ENCODE measurements around the gene RAC2. TPM values are rescaled to one million over a fixed set of nuclear protein-coding genes. Genes with fewer than 3 reads are reported as not detected.
A peak's percentile ranks its signal among the peaks of the same experiment; 100 is the strongest.

The RAC2 gene
- total RNA-seq, 1 experiment from 2014 or later = 50.5 TPM

- Histone ChIP-seq H3K79me2 (ENCODE audit: low read length) (no peaks in the 10 kb centered on the region), H3K4me1 (ENCODE audit: insufficient read depth, low read length) (peaks cover 2% of the 10 kb centered on the region; the same call in 1 of the 2 replicates), H3K4me3 (ENCODE audit: low read length) (peak overlapping the region; percentile 70), H3K27me3 (ENCODE audit: low read length) (no peaks in the 10 kb centered on the region), H3K9me3 (ENCODE audit: low read length) (no peaks in the 10 kb centered on the region), H3F3A (ENCODE audit: low read length, unreplicated experiment) (no peaks in the 10 kb centered on the region), H4K20me1 (ENCODE audit: low read length) (no peaks in the 10 kb centered on the region), H3K4me2 (ENCODE audit: low read length) (peak overlapping the region; percentile 91), H3K36me3 (ENCODE audit: low read depth, low read length) (no peaks in the 10 kb centered on the region), H3K27ac (ENCODE audit: low read length) (no peak overlapping the region), H3K9me2 (replicated peaks; ENCODE audit: low read length) (no peaks in the 10 kb centered on the region), H3K9ac (ENCODE audit: low read length) (peak overlapping the region; percentile 51), H2AFZ (ENCODE audit: low read length) (peak overlapping the region; percentile 80)
- TF ChIP-seq EZH2 (IDR thresholded peaks at IDR 0.05; ENCODE audit: low read length, unreplicated experiment) (no peak), CTCF (conservative IDR thresholded peaks at IDR 0.05; ENCODE audit: low read depth, low read length) (no peak), EZH2phosphoT487 (IDR thresholded peaks at IDR 0.05; ENCODE audit: borderline replicate concordance, low read length) (no peak)
- no TSS peak for BruUV-seq (replicated peaks)
- ATAC-seq (peak; percentile 13; the same call in 1 of the 2 replicates), DNase-seq (no peak)
- intact Hi-C loops (cut with micrococcal nuclease) = loop anchor here (1.0 kb wide), 1 partner anchor 191 kb away; no protein-coding TSS in a partner anchor
- POLR2A ChIA-PET (ENCODE audit: unreplicated experiment) = no interaction called here
- CTCF ChIA-PET = no interaction called here
Measured at GRCh38 chr22:37266581-37267134, 22.6 kb upstream of the RAC2 start.

- H3K9me3 ChIP-seq (ENCODE audit: low read length) = no peaks in the 10 kb centered on the region
- no peak overlapping the region for H3K9ac ChIP-seq (ENCODE audit: low read length)
- H3K9me2 ChIP-seq (replicated peaks; ENCODE audit: low read length) = no peaks in the 10 kb centered on the region
- H4K20me1 ChIP-seq (ENCODE audit: low read length) = no peaks in the 10 kb centered on the region
- ChIA-PET CTCF (interaction anchor here (0.6 kb wide), 1 partner anchor 74 kb away, joined by 3 read pairs; no protein-coding TSS in a partner anchor), POLR2A (ENCODE audit: unreplicated experiment) (no interaction called here)
- H2AFZ ChIP-seq (ENCODE audit: low read length) = no peak overlapping the region
- no peak overlapping the region for H3K27ac ChIP-seq (ENCODE audit: low read length)
- ATAC-seq (no peak), DNase-seq (no peak)
- no peak overlapping the region for H3K4me3 ChIP-seq (ENCODE audit: low read length)
- intact Hi-C loops (cut with micrococcal nuclease) = no loop called here
- H3K79me2 ChIP-seq (ENCODE audit: low read length) = no peaks in the 10 kb centered on the region
- TF ChIP-seq CTCF (conservative IDR thresholded peaks at IDR 0.05; ENCODE audit: low read depth, low read length) (no peak), EZH2 (IDR thresholded peaks at IDR 0.05; ENCODE audit: low read length, unreplicated experiment) (no peak), EZH2phosphoT487 (IDR thresholded peaks at IDR 0.05; ENCODE audit: borderline replicate concordance, low read length) (no peak)
- H3K4me1 ChIP-seq (ENCODE audit: insufficient read depth, low read length) = peaks cover 9% of the 10 kb centered on the region; the same call in 1 of the 2 replicates
- no peaks in the 10 kb centered on the region for H3K36me3 ChIP-seq (ENCODE audit: low read depth, low read length)
- H3K4me2 ChIP-seq (ENCODE audit: low read length) = no peak overlapping the region
- H3F3A ChIP-seq (ENCODE audit: low read length, unreplicated experiment) = no peaks in the 10 kb centered on the region
- no peaks in the 10 kb centered on the region for H3K27me3 ChIP-seq (ENCODE audit: low read length)
- no TSS peak for BruUV-seq (replicated peaks)
Measured at GRCh38 chr22:37263966-37264887, 20.2 kb upstream of the RAC2 start.
